Liver (tissue), 5 donors: ENCODE data around the gene TMEM167A. TPM values are rescaled to one million over a fixed set of nuclear protein-coding genes. Genes with fewer than 3 reads are reported as not detected.

Experiments used
- polyA plus RNA-seq, 2 donors: library from polyadenylated mRNA; stranded (reverse) in 1 of 2; unstranded in 1 of 2; fragments of 200-250 nt in 1 of 2; fragments of >200 nt in 1 of 2; fragmentation: Nextera tagmentation in 1 of 2; extraction: Ambion mirVana in 1 of 2; gene quantifications; one replicate each; pipeline versions ENCODE4 v1.2.1 to v1.2.3, GENCODE V29; 2013 to 2015
- small RNA-seq: library from RNA; depleted of rRNA; stranded (forward); fragments of <200 nt; gene quantifications from one replicate; pipeline ENCODE3, GENCODE V24; 2014
- total RNA-seq, 2 donors: library from RNA; depleted of rRNA; stranded (reverse); fragments of >200 nt; gene quantifications; one replicate each; pipeline ENCODE4 v1.2.3, GENCODE V29; 2014
- donor health status: healthy.
- donor health status: healthy.
- donor health status: healthy.

TMEM167A gene
- total and polyA plus RNA-seq, 4 donors, result 27.0 to 55.2 (median 37.1) TPM

Small RNAs within 50 kb of the gene (small RNA-seq; reads per million reads assigned to genes)
- gene SCARNA18, result 3.5 reads per million, percentile 91 among the genes with 10 or more reads in this experiment

Other genes with a start within 250 kb of the TMEM167A start
- gene XRCC4, start 153 bp upstream of the TMEM167A start, total RNA-seq, result 1 to 10 TPM; 3.3 to 4.9 TPM
- 1 to 10 TPM; 2.3 to 2.6 TPM for gene XRCC4, start 153 bp upstream of the TMEM167A start, polyA plus RNA-seq